NB4 (cell line): ENCODE data around the gene MAP2K6.

ENCODE experiments used
- POLR2A ChIP-seq: IDR thresholded peaks from 2 replicates; pipeline ENCODE4 v1.6.1; 2011; ENCODE audit warnings: mild to moderate bottlenecking; ENCODE audit not compliant: insufficient read length; ENCODE audit errors: extremely low read depth
- TF ChIP-seq, protein P1 (sequence below): IDR thresholded peaks from one replicate; pipeline ENCODE4 v1.5.1; 2012; ENCODE audit warnings: low read depth, low read length
- TF ChIP-seq, protein P2 (sequence below): IDR thresholded peaks from 2 replicates; pipeline ENCODE4 v1.6.1; 2011; ENCODE audit warnings: low read depth, low read length

DNA sequence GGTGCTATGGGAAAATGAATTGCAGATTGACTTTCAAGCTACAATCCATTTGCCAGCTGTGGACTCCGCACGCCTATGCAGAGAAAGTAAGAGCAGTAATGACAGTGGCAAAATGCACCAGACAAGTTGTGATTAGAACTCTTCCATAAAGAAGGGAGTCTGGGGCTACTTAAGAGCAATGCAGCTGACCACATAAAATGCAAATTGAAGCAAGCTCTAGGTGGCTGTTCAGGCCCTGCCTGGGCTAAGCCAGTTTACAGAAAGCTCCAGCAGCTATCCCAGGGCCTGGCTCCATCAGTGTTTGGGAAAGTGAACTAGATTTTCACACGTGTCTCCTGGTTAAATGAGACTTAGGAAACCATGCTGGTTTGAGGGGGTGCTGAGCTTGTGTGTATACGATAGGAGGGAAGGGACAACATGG lies 2.2 kb upstream of the MAP2K6 start:
- TF ChIP-seq POLR2A: no peak
- TF ChIP-seq, protein P1, sequence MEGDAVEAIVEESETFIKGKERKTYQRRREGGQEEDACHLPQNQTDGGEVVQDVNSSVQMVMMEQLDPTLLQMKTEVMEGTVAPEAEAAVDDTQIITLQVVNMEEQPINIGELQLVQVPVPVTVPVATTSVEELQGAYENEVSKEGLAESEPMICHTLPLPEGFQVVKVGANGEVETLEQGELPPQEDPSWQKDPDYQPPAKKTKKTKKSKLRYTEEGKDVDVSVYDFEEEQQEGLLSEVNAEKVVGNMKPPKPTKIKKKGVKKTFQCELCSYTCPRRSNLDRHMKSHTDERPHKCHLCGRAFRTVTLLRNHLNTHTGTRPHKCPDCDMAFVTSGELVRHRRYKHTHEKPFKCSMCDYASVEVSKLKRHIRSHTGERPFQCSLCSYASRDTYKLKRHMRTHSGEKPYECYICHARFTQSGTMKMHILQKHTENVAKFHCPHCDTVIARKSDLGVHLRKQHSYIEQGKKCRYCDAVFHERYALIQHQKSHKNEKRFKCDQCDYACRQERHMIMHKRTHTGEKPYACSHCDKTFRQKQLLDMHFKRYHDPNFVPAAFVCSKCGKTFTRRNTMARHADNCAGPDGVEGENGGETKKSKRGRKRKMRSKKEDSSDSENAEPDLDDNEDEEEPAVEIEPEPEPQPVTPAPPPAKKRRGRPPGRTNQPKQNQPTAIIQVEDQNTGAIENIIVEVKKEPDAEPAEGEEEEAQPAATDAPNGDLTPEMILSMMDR: no peak
- TF ChIP-seq, protein P2, sequence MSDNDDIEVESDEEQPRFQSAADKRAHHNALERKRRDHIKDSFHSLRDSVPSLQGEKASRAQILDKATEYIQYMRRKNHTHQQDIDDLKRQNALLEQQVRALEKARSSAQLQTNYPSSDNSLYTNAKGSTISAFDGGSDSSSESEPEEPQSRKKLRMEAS: no peak
